ENCODE measurements around the gene PDE11A. TPM values are rescaled to one million over a fixed set of nuclear protein-coding genes. Genes with fewer than 3 reads are reported as not detected.

Gene PDE11A
- total RNA-seq, 1 donor: under 0.01 TPM

DNA sequence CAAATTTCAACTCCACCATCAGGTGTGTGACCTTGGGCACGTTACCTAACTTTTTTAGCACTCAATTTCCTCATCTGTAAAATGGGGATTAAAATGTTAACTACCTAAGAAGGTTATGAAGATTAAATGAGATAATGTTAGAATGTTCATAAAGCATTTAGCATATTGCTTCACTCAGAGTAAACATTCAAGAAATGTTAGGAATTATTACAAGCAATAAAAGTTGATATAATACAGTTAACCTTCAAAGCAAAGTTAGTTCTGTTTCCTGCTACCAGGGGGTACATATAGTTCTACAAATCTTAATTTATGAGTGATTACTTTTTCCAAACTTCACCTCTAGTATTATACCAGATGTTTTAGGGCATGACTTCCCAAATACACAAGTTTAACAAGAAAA, 254.2 kb downstream of the PDE11A start:
- DNase-seq (ENCODE audit: low read depth): peak; percentile 16
- TF ChIP-seq, protein P1, sequence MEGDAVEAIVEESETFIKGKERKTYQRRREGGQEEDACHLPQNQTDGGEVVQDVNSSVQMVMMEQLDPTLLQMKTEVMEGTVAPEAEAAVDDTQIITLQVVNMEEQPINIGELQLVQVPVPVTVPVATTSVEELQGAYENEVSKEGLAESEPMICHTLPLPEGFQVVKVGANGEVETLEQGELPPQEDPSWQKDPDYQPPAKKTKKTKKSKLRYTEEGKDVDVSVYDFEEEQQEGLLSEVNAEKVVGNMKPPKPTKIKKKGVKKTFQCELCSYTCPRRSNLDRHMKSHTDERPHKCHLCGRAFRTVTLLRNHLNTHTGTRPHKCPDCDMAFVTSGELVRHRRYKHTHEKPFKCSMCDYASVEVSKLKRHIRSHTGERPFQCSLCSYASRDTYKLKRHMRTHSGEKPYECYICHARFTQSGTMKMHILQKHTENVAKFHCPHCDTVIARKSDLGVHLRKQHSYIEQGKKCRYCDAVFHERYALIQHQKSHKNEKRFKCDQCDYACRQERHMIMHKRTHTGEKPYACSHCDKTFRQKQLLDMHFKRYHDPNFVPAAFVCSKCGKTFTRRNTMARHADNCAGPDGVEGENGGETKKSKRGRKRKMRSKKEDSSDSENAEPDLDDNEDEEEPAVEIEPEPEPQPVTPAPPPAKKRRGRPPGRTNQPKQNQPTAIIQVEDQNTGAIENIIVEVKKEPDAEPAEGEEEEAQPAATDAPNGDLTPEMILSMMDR (IDR thresholded peaks at IDR 0.05; ENCODE audit: insufficient read depth, low read depth, low read length): no peak
- no peak overlapping the region for H3K4me3 ChIP-seq (ENCODE audit: low read depth, low read length)

DNA sequence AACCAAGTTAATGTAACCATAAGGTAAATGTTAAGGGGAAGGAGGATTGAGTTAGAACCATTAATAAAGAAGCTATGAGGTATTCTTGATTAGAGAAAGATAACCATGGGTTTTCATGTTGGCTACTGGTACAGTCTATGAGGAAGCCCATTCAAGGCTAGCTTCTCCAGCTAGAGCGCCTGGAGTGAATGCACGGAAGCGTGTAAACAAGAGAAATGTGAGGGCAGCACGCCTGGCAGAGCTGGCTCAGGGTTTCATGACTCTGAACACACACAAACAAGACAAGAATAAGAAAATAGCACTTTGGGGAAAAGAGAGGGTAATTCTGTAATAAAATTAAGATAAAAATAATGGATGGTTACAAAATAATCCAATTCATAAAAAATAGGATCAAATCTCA, 255.3 kb downstream of the PDE11A start:
- H3K4me3 ChIP-seq (ENCODE audit: low read depth, low read length): no peak overlapping the region
- TF ChIP-seq, protein P1 (IDR thresholded peaks at IDR 0.05; ENCODE audit: insufficient read depth, low read depth, low read length): no peak
- no peak for DNase-seq (ENCODE audit: low read depth)

DNA sequence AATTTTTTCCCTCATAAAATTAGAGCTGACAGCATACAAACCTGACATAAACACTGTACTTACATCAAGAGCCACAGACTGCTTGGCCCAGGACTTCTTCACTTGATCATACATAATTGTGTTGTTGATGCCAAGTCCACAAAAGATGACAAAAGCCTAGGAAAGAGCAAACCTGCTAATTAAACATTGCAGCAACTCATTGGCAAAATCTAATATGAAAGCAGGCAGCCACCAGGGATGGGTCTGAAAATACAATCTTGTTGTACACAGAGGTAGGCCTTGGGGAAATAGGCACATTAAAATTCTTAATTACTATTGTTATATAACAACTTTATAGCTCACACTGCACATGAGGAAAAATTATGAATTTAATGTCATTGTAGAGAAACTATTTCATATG, 255.8 kb downstream of the PDE11A start:
- no peak overlapping the region for H3K4me3 ChIP-seq (ENCODE audit: low read depth, low read length)
- no peak for DNase-seq (ENCODE audit: low read depth)
- TF ChIP-seq, protein P1 (IDR thresholded peaks at IDR 0.05; ENCODE audit: insufficient read depth, low read depth, low read length): no peak

DNA sequence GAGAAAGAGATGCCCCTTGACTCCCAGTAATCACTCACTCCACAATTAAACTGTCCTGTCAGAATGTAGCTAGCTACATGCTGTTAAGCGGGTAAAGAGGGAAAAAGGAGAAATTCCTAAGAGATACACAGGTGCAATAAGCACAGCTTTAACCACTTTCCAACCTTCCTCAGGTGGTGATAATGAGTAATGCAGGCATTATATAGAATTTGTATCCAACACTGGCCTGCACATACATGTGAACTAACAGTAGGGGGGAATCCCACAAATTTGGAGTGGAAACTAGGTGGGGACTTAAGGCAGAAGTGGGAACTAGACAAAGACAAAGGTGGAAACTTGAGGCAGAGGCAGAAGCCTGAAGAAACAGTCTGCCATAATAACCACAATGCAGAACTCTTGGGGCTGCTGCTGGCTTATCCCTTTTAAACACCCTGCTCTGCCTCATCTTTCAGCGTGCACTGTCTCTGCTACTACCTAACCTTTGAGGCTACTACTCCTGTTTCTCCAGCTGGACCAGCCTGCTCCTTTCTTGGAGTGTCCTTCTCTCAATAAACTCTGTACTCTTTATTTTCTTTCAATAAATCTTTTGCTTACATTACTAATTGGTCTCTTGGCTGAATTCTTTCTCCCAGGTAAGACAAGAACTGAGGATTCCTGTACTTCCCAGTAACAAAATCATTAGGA, 259.7 kb downstream of the PDE11A start:
- DNase-seq (ENCODE audit: low read depth): no peak
- TF ChIP-seq, protein P1 (IDR thresholded peaks at IDR 0.05; ENCODE audit: insufficient read depth, low read depth, low read length): no peak

DNA sequence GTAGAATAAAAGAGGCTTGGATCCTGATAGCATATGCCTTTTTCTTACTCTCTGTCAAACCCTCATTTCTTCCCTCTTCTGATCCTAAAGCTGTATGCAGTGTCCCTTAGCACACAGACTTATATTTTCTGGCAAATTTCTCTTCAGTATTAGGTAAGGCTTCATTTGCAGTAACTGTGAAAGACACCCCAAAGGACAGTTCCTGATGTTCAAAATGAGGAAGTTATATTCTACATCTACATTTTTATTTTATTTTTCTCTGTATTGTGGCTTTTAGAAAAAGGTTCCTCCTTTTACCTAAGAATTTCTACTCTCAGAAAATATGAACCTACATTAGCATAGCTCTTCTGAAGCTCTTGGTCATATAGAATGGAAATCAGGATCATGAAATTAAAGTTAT, 261.7 kb downstream of the PDE11A start:
- H3K4me3 ChIP-seq (ENCODE audit: low read depth, low read length): no peak overlapping the region
- TF ChIP-seq, protein P1 (IDR thresholded peaks at IDR 0.05; ENCODE audit: insufficient read depth, low read depth, low read length): no peak
- no peak for DNase-seq (ENCODE audit: low read depth)

More for the DNA sequence above, 259.7 kb downstream of the PDE11A start:
- H3K4me3 ChIP-seq (ENCODE audit: low read depth, low read length): no peak overlapping the region

DNA sequence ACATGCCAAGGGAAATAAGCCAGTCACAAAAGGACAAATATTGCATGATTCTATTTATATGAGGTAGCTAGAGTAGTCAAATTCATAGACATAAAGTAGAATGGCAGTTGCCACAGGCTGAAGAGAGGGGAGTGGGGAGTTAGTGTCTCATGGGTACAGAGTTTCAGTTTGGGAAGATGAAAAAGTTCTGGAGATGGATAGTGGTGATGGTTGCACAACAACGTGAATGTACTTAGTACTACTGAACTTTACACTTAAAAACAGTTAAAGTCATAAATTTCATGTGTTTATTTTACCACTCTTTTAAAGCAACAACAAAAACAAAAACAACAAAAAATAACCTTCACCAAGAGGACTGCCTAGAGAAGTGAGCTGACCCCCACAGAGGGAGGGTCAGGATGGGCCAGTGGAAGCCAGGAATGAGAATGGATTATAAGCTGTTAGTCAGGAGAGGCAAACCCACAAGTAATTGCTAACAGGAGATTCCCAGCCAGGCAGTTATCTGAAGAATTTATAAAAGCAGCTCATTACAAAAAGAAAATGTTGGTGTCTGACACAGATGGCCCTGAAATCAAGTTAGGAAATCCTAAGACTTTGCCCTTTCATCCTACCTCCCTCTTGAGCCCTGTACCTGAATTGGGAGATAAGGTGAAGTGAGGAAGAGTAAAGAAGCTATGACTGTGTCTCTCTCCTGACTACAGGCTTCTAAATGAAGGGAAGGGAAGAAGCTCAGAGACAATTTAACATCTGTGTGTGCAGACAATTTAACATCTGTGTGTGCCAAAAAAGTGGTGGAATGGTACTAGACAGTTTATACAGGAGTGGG, 263.4 kb downstream of the PDE11A start:
- TF ChIP-seq, protein P1 (IDR thresholded peaks at IDR 0.05; ENCODE audit: insufficient read depth, low read depth, low read length): no peak

More for the DNA sequence above, 263.4 kb downstream of the PDE11A start:
- no peak overlapping the region for H3K4me3 ChIP-seq (ENCODE audit: low read depth, low read length)
- DNase-seq (ENCODE audit: low read depth): no peak
